Activated T-helper 17 cell treated with anti-CD3 and anti-CD28 coated beads, Interleukin-2, amount 50 U/mL, for 72 hours (primary cell): ENCODE measurements around the gene CLN3. TPM values are rescaled to one million over a fixed set of nuclear protein-coding genes. Genes with fewer than 3 reads are reported as not detected.
"Not testable (repeated sequence)": the region's sequence is repeated elsewhere in the genome, so short reads cannot be mapped to it uniquely, and the experiment has no call there.

Experiments used
- ATAC-seq: fragments of 150-1000 bp; cut with Tn5 transposase; replicated peaks from 2 replicates; pipeline ENCODE4 v1.10.0; 2021; ENCODE audit warnings: mild to moderate bottlenecking, moderate library complexity
- H3K27ac Mint-ChIP-seq: one replicate; pipeline ENCODE4 v1.8.0; 2022; ENCODE audit warnings: mixed read lengths
- H3K27me3 Mint-ChIP-seq: one replicate; pipeline ENCODE4 v1.8.0; 2022; ENCODE audit warnings: mixed read lengths
- H3K36me3 Mint-ChIP-seq: one replicate; pipeline ENCODE4 v1.8.0; 2022; ENCODE audit warnings: low read depth, mild to moderate bottlenecking, mixed read lengths
- H3K4me1 Mint-ChIP-seq: one replicate; pipeline ENCODE4 v1.8.0; 2022; ENCODE audit warnings: mixed read lengths
- H3K4me3 Mint-ChIP-seq: one replicate; pipeline ENCODE4 v1.8.0; 2022; ENCODE audit warnings: mild to moderate bottlenecking, mixed read lengths
- H3K9me3 Mint-ChIP-seq: one replicate; pipeline ENCODE4 v1.8.0; 2022; ENCODE audit warnings: mixed read lengths
- total RNA-seq, 2 donors: library from RNA; stranded (reverse); gene quantifications; one replicate each; pipeline ENCODE4 v1.2.3, GENCODE V29; 2022

CLN3 gene
- total RNA-seq, 2 donors from 2014 or later, result 34.6 to 47.7 TPM

DNA sequence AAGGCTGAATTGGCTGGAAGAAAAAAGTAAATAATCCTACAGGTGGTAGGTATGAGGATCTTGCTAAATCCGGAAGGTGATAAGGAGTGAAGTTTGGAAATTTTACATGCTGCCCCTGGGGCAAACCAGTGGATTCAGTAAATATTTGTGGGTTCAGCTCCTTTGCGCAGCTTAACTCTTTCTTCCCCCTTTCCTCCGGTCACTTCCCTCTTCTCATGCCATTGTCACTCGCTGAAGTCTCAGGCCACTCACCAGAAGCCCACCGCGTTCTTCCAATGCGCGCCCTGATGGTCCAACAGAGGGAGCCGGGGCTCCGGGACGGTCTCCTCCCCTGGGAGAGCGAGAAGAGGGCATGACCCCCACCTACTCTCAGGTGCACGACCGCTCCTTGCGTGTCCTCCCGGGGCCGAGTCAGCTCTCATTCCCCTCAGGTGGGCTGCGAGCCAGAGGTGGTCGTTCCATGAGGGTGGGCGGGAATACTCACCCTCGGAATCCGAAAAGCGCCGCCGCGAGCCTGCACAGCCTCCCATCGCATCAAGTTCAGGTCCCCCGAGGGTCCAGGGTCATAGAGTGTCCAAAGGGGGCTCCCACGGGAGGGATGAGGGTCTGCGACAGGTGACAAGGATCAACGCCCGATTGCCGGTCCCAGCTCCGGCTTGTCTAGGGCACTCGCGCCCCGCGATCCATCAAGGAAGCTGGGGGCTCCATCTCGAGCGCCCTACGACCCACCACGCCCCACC lies 474 bp downstream of the CLN3 start:
- no peaks in the 10 kb centered on the region for H3K9me3 Mint-ChIP-seq
- H3K4me3 Mint-ChIP-seq, result peak overlapping the region; percentile 95
- H3K27ac Mint-ChIP-seq, result peak overlapping the region; percentile 99
- H3K27me3 Mint-ChIP-seq, result no peaks in the 10 kb centered on the region
- H3K4me1 Mint-ChIP-seq, result peaks cover 38% of the 10 kb centered on the region
- H3K36me3 Mint-ChIP-seq, result peaks cover 52% of the 10 kb centered on the region
- no peak for ATAC-seq

DNA sequence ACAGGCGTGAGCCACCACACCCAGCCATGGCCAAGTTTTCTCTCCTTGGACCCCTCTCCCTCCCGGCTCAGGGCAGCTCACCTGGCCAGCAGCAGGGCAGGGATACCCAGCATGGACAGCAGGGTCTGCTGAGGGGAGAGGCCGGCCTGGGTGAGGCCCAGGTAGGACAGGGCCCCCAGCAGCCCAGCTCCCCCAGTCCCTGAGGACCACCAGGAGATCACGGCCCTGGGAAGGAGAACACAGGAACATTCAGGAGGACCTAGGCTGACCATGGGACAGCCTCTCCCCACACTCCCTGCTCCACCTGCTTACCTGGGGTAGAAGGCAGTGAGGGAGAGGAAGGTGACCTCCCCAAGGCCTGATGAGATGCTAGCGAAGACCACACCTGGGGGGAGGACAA lies 5.6 kb downstream of the CLN3 start:
- no peak for ATAC-seq
- H3K27ac Mint-ChIP-seq, result no peak overlapping the region
- H3K36me3 Mint-ChIP-seq, result peaks cover 84% of the 10 kb centered on the region
- H3K27me3 Mint-ChIP-seq, result no peaks in the 10 kb centered on the region
- H3K4me1 Mint-ChIP-seq, result peaks cover 18% of the 10 kb centered on the region
- H3K4me3 Mint-ChIP-seq, result no peak overlapping the region
- no peaks in the 10 kb centered on the region for H3K9me3 Mint-ChIP-seq

DNA sequence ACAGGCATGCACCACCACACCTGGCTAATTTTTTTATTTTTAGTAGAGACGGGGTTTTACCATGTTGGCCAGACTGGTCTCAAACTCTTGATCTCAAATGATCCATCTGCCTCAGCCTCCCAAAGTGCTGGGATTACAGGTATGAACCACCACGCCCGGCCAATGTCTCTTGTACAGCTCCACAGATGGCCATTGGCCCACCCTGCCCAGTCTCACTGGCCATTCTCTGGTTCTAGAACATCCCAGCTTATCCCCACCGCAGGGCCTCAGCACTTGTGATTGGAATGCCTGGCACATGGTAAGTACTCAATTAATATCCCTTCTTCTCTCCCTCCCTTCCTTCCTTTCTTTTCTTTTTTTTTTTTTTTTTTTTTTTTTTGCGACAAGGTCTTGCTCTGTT lies 8.5 kb downstream of the CLN3 start:
- not testable (repeated sequence) for H3K4me3 Mint-ChIP-seq, H3K4me1 Mint-ChIP-seq, H3K9me3 Mint-ChIP-seq, ATAC-seq, H3K27me3 Mint-ChIP-seq, H3K27ac Mint-ChIP-seq
- peaks cover 84% of the 10 kb centered on the region for H3K36me3 Mint-ChIP-seq

DNA sequence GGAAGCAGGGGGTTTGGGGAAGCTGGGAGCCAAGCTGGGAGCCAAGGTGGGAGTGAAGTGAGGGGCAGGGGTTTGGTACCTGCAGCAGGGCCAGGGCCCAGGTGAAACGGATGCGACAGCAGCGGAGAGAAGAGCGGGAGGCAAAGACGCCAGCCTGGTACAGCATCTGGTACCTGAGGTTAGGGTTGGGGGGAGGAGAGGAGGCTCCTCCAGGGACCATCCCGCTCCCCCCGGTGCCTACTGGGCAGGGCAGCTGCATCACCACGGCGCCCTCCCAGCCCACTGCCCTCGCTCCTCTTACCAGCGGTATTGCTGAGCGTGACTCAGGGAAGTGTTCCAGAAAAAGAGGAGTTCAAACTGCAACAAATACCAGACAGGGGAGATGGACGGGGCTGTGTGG lies 9.8 kb downstream of the CLN3 start:
- no peak for ATAC-seq
- Mint-ChIP-seq H3K4me1 (peaks cover 2% of the 10 kb centered on the region), H3K4me3 (no peak overlapping the region), H3K36me3 (peaks cover 87% of the 10 kb centered on the region), H3K27ac (no peak overlapping the region), H3K27me3 (no peaks in the 10 kb centered on the region), H3K9me3 (no peaks in the 10 kb centered on the region)

DNA sequence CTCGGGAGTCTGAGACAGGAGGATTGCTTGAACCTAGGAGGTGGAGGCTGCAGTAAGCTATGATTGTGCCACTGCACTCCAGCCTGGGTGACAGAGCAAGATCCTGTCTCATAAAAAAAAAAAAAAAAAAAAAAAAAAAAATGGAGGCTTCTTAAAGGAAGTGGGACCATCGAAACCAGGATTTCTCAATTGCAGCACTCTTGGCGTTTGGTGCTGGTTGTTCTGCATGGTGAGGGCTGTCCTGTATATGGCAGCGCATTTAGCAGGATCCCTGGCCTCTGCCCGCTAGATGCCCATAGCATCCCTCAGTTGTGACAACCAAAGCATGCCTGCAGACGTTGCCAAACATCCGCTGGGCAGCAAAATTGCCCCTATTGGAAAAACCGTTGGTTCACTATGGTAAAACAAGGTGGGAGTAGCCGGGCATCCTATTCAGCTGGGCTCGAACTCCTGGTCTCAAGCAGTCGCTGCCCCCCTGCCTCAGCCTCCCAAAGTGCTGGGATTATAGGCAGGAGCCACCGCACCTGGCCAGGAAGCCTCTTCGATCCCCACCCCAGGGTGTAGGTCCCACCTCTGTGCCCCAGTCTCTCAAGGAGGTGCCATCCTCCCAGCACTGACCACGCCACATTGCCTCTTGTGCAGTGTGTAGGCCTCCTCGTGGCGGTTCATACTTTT lies 13.2 kb downstream of the CLN3 start:
- H3K4me1 Mint-ChIP-seq, result peaks cover 9% of the 10 kb centered on the region
- H3K9me3 Mint-ChIP-seq, result no peaks in the 10 kb centered on the region
- H3K27me3 Mint-ChIP-seq, result no peaks in the 10 kb centered on the region
- H3K4me3 Mint-ChIP-seq, result no peak overlapping the region
- no peak overlapping the region for H3K27ac Mint-ChIP-seq
- no peak for ATAC-seq
- peaks cover 95% of the 10 kb centered on the region for H3K36me3 Mint-ChIP-seq

DNA sequence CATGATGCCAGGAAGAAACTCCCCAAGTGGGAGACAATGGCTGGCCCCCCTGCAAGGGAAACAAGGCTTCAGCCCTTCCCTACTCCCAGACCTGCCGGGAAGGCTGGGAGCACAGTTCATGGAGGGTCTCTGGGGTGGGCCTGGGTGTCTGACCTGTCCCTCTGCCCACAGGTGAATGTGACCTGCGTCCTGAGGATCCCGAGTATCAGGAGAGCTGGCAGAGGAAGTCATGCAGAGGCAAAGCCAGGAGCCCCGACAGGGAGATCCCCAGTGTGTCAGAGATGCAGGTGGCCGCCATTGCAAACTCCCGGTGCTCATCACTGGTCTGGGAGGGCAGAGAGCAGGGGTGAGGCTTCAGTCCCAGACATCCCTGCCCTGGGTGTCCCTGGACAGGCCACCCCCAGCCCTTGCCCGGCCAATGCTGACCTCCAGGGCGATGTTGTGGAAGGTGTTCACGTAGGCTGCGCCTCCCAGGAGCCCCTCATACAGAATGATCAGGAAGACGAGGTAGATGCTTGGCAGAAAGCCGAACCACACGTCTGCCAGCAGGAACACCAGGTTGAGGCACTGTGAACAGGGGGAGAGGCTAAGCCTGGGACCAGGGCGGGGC lies 14.5 kb downstream of the CLN3 start:
- H3K27ac Mint-ChIP-seq, result peak overlapping the region; percentile 54
- H3K9me3 Mint-ChIP-seq, result no peaks in the 10 kb centered on the region
- ATAC-seq, result no peak
- H3K4me3 Mint-ChIP-seq, result no peak overlapping the region
- no peaks in the 10 kb centered on the region for H3K27me3 Mint-ChIP-seq
- peaks cover 12% of the 10 kb centered on the region for H3K4me1 Mint-ChIP-seq
- peaks cover 89% of the 10 kb centered on the region for H3K36me3 Mint-ChIP-seq

DNA sequence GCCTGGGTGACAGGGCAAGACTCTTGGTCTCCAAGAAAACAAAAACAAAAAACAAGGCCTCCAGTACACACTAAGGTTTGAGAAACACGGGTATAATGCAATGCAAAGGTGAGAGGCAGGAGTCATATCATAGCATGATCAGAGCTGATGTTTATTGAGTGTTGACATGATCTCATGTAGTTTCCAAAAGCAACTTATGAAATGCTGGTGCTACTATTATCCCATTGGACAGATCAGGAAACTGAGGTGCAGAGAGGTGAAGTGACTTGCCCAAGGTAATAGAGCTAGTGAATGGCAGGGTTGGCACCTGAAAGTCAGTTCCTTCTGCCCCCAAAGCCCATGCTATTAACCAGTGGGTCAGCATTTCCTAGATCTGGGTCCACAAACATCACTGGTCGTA lies 16.7 kb downstream of the CLN3 start:
- Mint-ChIP-seq H3K4me1 (peaks cover 12% of the 10 kb centered on the region), H3K27me3 (no peaks in the 10 kb centered on the region), H3K4me3 (no peak overlapping the region), H3K9me3 (no peaks in the 10 kb centered on the region), H3K36me3 (peaks cover 74% of the 10 kb centered on the region), H3K27ac (no peak overlapping the region)
- ATAC-seq, result no peak

DNA sequence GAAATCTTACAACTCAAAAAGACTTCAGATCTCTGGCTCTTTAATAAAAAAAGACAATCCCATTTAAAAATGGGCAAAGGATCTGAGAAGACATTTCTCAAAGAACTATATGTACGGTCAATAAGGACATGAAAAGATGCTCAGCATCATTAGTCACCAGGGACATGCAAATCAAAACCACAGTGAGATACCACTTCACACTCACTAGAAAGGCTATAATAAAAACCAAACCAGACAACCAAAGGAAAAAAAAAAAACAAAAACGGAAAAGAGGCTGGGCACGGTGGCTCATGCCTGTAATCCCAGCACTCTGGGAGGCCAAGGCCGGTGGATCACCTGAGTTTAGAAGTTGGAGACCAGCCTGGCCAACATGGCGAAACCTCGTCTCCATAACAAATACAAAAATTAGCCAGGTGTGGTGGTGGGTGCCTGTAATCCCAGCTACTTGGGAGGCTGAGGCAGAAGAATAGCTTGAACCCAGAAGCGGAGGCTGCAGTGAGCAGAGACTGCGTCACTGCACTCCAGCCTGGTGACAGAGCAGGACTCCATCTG lies 18.1 kb downstream of the CLN3 start:
- peaks cover 12% of the 10 kb centered on the region for H3K4me1 Mint-ChIP-seq
- no peaks in the 10 kb centered on the region for H3K9me3 Mint-ChIP-seq
- peak; percentile 96 for ATAC-seq
- H3K27me3 Mint-ChIP-seq, result no peaks in the 10 kb centered on the region
- peaks cover 60% of the 10 kb centered on the region for H3K36me3 Mint-ChIP-seq
- peak overlapping the region; percentile 0 for H3K27ac Mint-ChIP-seq
- H3K4me3 Mint-ChIP-seq, result peak overlapping the region; percentile 5

DNA sequence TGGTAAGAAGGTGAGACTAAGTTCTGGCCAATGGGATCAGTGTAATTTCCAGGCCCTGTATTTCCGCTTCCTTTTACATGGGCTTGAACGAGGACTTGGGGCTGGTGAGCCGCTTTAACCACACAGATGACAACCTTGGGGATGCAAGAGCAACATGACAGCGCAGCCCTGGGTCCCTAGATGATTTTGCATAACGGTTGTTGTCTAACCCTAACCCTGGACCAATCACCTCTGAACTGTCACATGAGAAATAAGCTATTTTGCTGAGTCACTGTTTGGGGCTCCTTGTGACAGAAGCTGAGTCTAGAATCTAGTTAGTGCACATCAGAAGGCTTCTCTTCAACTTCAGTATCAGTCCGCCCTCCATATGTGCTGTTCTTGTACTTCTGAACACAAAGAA lies 44.8 kb downstream of the CLN3 start:
- not testable (repeated sequence) for H3K27me3 Mint-ChIP-seq, H3K36me3 Mint-ChIP-seq, H3K27ac Mint-ChIP-seq, H3K4me3 Mint-ChIP-seq, H3K4me1 Mint-ChIP-seq, ATAC-seq, H3K9me3 Mint-ChIP-seq

DNA sequence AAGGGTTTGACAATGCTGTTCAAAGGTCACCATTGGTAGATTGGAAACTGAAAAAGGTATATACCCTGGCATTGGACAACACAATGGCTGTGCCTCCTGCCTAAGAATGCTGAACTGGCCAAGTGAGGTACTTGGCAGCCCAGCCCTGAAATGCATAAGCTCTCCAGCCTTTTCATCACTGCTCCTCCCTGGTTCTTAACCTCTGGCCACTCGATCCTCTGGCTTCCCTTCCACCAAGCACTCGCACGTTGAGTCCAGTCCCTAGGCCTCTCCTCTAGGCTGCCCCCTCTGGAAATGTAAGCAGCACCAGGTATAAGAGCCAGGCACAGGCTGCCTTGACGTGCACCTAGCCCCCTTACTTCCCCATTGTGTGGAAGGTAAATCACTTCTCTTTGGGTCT lies 45.5 kb downstream of the CLN3 start:
- H3K27me3 Mint-ChIP-seq, H3K4me3 Mint-ChIP-seq, H3K27ac Mint-ChIP-seq, ATAC-seq, H3K4me1 Mint-ChIP-seq, H3K9me3 Mint-ChIP-seq, H3K36me3 Mint-ChIP-seq: not testable (repeated sequence)

DNA sequence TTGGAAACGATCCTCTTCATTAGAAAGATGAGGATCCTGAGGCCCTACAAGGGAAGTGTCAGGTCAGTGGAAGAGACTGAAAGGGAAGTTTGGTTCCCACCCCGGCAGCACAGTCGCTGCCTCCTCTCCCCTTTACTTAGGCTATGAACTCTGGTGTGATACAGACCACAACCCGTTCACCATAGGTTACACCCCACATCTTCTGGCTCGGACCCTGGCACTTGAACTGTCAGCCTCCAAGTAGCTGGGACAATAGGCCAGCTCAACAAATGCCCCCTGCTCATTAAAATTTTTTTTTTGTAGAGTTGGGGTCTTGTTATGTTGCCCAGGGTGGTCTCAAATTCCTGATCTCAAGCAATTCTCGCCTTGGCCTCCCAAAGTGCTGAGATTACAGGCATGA lies 47.9 kb downstream of the CLN3 start:
- H3K27me3 Mint-ChIP-seq, H3K36me3 Mint-ChIP-seq, ATAC-seq, H3K4me3 Mint-ChIP-seq, H3K27ac Mint-ChIP-seq, H3K9me3 Mint-ChIP-seq, H3K4me1 Mint-ChIP-seq: not testable (repeated sequence)

DNA sequence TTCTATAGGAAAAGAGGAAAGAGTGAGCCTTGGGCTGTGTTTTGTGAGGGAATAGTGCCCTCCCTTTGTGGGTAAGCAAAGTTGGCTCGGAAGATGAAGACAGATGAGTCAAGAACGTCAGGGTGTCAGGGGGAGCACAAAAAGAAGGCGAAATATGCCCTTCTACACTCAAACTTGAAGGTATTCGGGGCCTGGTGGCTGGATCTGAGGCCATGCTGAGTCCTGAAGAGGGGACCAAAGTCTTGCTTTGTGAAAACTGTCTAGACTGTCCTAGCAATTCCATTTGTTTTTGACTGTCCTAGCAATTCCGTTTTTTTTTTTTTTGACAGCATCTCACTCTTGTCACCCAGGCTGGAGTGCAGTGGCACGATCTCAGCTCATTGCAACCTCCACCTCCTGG lies 53.0 kb downstream of the CLN3 start:
- H3K27me3 Mint-ChIP-seq, H3K9me3 Mint-ChIP-seq, H3K27ac Mint-ChIP-seq, H3K36me3 Mint-ChIP-seq, H3K4me3 Mint-ChIP-seq, H3K4me1 Mint-ChIP-seq, ATAC-seq: not testable (repeated sequence)

DNA sequence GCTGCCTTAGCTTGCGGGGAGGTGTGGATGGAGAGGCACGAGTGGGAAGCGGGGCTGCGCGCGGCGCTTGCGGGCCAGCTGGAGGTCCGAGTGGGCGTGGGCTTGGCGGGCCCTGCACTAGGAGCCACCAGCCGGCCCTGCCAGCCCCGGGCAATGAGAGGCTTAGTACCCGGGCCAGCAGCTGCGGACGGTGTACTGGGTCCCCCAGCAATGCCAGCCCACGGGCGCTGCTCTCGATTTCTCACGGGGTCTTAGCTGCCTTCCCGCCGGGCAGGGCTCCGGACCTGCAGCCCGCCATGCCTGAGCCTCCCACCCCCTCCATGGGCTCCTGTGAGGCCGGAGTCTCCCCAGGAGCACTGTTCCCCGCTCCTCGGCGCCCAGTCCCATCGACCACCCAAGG lies 56.5 kb downstream of the CLN3 start:
- H3K36me3 Mint-ChIP-seq, H3K27me3 Mint-ChIP-seq, H3K4me1 Mint-ChIP-seq, H3K9me3 Mint-ChIP-seq, H3K4me3 Mint-ChIP-seq, ATAC-seq, H3K27ac Mint-ChIP-seq: not testable (repeated sequence)
